HEK293T (cell line): ENCODE measurements around the gene DMAC2.

Source experiments
- BHLHE40 ChIP-seq: fragments of 450-650 bp; IDR thresholded peaks from 2 replicates; pipeline ENCODE4 v1.6.1; 2016; ENCODE audit warnings: mild to moderate bottlenecking, moderate library complexity, borderline replicate concordance
- ELF4 ChIP-seq: fragments of 450-650 bp; IDR thresholded peaks from 2 replicates; pipeline ENCODE4 v1.6.1; 2017; ENCODE audit warnings: antibody characterized with exemption
- FOXK2 ChIP-seq: fragments of 450-650 bp; IDR thresholded peaks from 2 replicates; pipeline ENCODE4 v1.6.1; 2016; ENCODE audit warnings: mild to moderate bottlenecking
- FOXM1 ChIP-seq: fragments of 450-650 bp; IDR thresholded peaks from 2 replicates; pipeline ENCODE4 v1.6.1; 2017; ENCODE audit warnings: mild to moderate bottlenecking, borderline replicate concordance
- L3MBTL2 ChIP-seq: fragments of 450-650 bp; conservative IDR thresholded peaks from 2 replicates; pipeline ENCODE4 v1.6.1; 2016; ENCODE audit warnings: mild to moderate bottlenecking
- LEF1 ChIP-seq: fragments of 450-650 bp; IDR thresholded peaks from 2 replicates; pipeline ENCODE4 v1.6.1; 2017; ENCODE audit warnings: mild to moderate bottlenecking, borderline replicate concordance
- SP1 ChIP-seq: fragments of 450-650 bp; IDR thresholded peaks from 2 replicates; pipeline ENCODE4 v1.6.1; 2017
- SUZ12 ChIP-seq: fragments of 450-650 bp; IDR thresholded peaks from 2 replicates; pipeline ENCODE4 v1.6.1; 2016; ENCODE audit warnings: mild to moderate bottlenecking
- ZNF384 ChIP-seq: fragments of 450-650 bp; IDR thresholded peaks from 2 replicates; pipeline ENCODE4 v1.6.1; 2016

DNA sequence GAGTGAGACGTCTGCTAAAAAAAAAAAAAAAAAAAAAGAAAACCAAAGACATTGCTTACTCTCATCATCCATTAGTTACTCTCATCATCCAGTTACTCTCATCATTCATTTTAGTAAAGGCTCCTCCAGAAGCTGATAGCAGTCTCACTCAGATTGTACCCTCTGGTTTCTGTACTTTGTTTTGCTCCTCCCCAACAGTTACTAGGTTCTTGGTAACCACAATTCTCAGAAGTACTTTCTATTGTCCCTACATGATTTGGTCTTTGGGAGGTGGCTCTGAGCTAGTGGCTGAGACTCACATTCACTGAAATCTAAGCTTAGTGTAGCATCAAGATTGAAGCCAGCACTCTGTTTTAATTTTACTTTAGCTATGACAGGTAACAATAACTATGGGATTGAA lies 17.5 kb upstream of the DMAC2 start:
- no peak for TF ChIP-seq LEF1
- TF ChIP-seq SP1: no peak
- TF ChIP-seq ELF4: no peak
- TF ChIP-seq ZNF384: no peak
- TF ChIP-seq FOXK2: no peak
- no peak for TF ChIP-seq FOXM1
- no peak for TF ChIP-seq L3MBTL2
- no peak for TF ChIP-seq SUZ12
- no peak for TF ChIP-seq BHLHE40
